ENCODE results near the gene HSPBAP1. TPM values are rescaled to one million over a fixed set of nuclear protein-coding genes. Genes with fewer than 3 reads are reported as not detected.

Gene HSPBAP1
- total and polyA plus RNA-seq, 2 of the 13 experiments (the other 11 are each of a cell fraction or from before 2014, with no cell fraction given), result 4.2 to 5.1 TPM

DNA sequence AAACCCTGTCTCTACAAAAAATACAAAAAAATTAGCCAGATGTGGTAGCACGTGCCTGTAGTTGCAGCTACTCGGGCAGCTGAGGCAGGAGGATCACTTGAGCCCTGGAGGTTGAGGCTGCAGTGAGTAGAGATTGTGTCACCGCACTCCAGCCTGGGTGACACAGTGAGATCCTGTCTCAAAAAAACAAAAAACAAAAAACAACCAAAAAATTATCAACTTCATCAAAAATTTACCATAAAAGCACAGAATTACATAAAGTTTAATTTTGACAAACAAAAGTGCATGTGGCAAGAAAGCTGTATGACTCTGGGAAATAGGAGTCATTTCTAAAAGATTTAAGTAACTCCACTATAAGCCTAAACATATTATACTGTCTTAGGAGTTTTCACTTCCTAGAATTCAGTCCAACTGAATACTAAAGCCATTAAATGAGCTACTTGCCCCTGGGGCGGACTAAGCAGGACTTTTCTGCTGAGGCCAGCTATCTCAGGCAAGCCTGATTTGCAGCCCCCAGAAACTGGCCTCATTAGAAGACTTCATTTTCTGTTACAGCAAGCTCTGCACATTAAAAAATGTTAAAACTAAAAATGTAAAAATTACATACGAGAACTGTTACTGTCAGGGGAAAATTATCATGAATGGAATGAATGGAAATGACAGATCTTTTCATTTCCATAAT, 23.0 kb downstream of the HSPBAP1 start (continued):
- no peak for TF ChIP-seq CCAR2 (optimal IDR thresholded peaks at IDR 0.05; ENCODE audit: low read depth, low read length)
- no peak for TF ChIP-seq SAFB2 (CRISPR knock-in tag; IDR thresholded peaks at IDR 0.05; ENCODE audit: borderline replicate concordance, low read depth)
- no peak for TF ChIP-seq REL (CRISPR knock-in tag; conservative IDR thresholded peaks at IDR 0.05)

DNA sequence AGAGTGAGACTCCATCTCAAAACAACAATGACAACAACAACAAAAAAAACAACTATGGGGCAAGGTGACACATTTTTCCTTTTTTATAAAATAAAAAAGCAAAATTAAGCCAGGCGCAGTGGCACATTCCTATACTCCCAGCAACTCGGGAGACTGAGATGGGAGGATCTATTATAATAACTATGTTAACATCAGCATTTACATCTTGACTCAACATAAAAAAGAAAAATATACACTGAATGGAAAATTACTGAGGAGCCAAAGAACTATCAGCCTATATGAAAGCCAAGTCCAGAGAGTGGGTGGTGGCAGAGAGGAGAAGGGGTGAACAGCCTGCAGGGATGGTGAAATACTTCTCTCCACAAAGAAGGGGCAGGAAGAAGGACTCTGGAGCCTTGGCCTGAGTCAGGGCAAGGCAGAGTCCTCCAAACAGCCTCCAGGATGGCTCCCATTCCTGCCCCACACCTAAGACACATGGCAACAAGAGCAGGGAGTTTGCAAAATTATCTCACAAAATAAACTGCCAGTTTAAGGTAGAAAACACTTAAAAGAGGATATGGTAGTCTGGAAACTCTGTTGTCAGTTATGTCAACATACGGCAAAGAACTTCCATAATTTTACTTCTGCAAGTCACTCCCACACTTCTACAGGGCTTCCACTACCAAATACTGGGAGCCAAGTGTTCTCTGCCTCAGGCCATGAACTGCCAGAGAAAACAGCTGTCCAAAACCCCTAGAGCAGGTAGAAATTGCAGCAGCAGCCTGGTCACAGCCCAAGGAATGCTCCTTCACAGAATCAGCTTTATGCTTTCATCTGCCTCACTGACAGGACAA, 25.9 kb downstream of the HSPBAP1 start:
- Histone ChIP-seq H3K9me3 (ENCODE audit: low read length) (no peaks in the 10 kb centered on the region), H3K79me2 (ENCODE audit: insufficient read depth, low read length) (no peaks in the 10 kb centered on the region), H3K27me3 (ENCODE audit: control insufficient read depth in 1 of 2, insufficient read depth in 2 of 2, low read length in 2 of 2) (no peaks in the 10 kb centered on the region), H4K20me1 (ENCODE audit: insufficient read depth, low read length) (no peaks in the 10 kb centered on the region), H3K4me3 (replicated peaks in 1 of 3; ENCODE audit: insufficient read depth in 1 of 3, low read depth in 2 of 3, low read length in 3 of 3) (no peak overlapping the region), H3K9ac (ENCODE audit: insufficient read depth, low read depth, low read length) (no peak overlapping the region), H3K27ac (ENCODE audit: extremely low read length, insufficient read depth, low read length) (no peak overlapping the region), H2AFZ (ENCODE audit: low read length) (no peak overlapping the region), H3K4me2 (ENCODE audit: low read depth, low read length) (no peak overlapping the region), H3K36me3 (replicated peaks in 1 of 2; ENCODE audit: control insufficient read depth in 1 of 2, insufficient read depth in 2 of 2, low read length in 2 of 2) (no peaks in the 10 kb centered on the region), H3K4me1 (ENCODE audit: insufficient read depth, low read length) (no peaks in the 10 kb centered on the region)
- in situ Hi-C loops (cut with HindIII; ENCODE audit: extremely low pct_ligation_motif_present, low pct_unique_long_range_greater_than_20kb) (loop anchor here (25.0 kb wide), 1 partner anchor 270 kb away; the partner anchor contains the start of gene SEMA5B), intact Hi-C loops (cut with micrococcal nuclease; ENCODE audit: unreplicated experiment) (no loop called here)
- CTCF ChIA-PET (ENCODE audit: low intra/inter-chr PET ratio, low total read pairs), result no interaction called here
- ATAC-seq, result no peak
- POLR2A ChIA-PET, result no interaction called here
- no peak for FAIRE-seq
- DNase-seq (ENCODE audit: low spot score), result no peak
- no TSS peak for BruUV-seq (replicated peaks)
- WGBS (ENCODE audit: low lambda C conversion rate), result 97% methylated on average over 3 of the region's 3 CpGs
- TF ChIP-seq, protein P1, sequence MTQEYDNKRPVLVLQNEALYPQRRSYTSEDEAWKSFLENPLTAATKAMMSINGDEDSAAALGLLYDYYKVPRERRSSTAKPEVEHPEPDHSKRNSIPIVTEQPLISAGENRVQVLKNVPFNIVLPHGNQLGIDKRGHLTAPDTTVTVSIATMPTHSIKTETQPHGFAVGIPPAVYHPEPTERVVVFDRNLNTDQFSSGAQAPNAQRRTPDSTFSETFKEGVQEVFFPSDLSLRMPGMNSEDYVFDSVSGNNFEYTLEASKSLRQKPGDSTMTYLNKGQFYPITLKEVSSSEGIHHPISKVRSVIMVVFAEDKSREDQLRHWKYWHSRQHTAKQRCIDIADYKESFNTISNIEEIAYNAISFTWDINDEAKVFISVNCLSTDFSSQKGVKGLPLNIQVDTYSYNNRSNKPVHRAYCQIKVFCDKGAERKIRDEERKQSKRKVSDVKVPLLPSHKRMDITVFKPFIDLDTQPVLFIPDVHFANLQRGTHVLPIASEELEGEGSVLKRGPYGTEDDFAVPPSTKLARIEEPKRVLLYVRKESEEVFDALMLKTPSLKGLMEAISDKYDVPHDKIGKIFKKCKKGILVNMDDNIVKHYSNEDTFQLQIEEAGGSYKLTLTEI (CRISPR knock-in tag; conservative IDR thresholded peaks at IDR 0.05), result no peak
- TF ChIP-seq, protein P2, sequence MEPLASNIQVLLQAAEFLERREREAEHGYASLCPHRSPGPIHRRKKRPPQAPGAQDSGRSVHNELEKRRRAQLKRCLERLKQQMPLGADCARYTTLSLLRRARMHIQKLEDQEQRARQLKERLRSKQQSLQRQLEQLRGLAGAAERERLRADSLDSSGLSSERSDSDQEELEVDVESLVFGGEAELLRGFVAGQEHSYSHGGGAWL (CRISPR knock-in tag; IDR thresholded peaks at IDR 0.05), result no peak
- TF ChIP-seq ZKSCAN8 (CRISPR knock-in tag; IDR thresholded peaks at IDR 0.05; ENCODE audit: borderline replicate concordance) (no peak), ZNF619 (CRISPR knock-in tag; IDR thresholded peaks at IDR 0.05) (no peak), MEIS1 (CRISPR knock-in tag; IDR thresholded peaks at IDR 0.05; ENCODE audit: borderline replicate concordance) (no peak), RXRB (CRISPR knock-in tag; IDR thresholded peaks at IDR 0.05; ENCODE audit: borderline replicate concordance) (no peak), KMT2A (CRISPR knock-in tag; IDR thresholded peaks at IDR 0.05) (no peak), ZNF138 (CRISPR knock-in tag; IDR thresholded peaks at IDR 0.05; ENCODE audit: low read depth) (no peak), ZNF354B (CRISPR knock-in tag; IDR thresholded peaks at IDR 0.05) (no peak)
- TF ChIP-seq, protein P3, sequence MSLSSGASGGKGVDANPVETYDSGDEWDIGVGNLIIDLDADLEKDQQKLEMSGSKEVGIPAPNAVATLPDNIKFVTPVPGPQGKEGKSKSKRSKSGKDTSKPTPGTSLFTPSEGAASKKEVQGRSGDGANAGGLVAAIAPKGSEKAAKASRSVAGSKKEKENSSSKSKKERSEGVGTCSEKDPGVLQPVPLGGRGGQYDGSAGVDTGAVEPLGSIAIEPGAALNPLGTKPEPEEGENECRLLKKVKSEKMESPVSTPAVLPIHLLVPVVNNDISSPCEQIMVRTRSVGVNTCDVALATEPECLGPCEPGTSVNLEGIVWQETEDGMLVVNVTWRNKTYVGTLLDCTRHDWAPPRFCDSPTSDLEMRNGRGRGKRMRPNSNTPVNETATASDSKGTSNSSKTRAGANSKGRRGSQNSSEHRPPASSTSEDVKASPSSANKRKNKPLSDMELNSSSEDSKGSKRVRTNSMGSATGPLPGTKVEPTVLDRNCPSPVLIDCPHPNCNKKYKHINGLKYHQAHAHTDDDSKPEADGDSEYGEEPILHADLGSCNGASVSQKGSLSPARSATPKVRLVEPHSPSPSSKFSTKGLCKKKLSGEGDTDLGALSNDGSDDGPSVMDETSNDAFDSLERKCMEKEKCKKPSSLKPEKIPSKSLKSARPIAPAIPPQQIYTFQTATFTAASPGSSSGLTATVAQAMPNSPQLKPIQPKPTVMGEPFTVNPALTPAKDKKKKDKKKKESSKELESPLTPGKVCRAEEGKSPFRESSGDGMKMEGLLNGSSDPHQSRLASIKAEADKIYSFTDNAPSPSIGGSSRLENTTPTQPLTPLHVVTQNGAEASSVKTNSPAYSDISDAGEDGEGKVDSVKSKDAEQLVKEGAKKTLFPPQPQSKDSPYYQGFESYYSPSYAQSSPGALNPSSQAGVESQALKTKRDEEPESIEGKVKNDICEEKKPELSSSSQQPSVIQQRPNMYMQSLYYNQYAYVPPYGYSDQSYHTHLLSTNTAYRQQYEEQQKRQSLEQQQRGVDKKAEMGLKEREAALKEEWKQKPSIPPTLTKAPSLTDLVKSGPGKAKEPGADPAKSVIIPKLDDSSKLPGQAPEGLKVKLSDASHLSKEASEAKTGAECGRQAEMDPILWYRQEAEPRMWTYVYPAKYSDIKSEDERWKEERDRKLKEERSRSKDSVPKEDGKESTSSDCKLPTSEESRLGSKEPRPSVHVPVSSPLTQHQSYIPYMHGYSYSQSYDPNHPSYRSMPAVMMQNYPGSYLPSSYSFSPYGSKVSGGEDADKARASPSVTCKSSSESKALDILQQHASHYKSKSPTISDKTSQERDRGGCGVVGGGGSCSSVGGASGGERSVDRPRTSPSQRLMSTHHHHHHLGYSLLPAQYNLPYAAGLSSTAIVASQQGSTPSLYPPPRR (CRISPR knock-in tag; IDR thresholded peaks at IDR 0.05; ENCODE audit: borderline replicate concordance), result no peak

Measured in HepG2 (cell line).